Ishikawa (cell line): ENCODE data around the gene SREBF2.

Source experiments
- EGR1 ChIP-seq: IDR thresholded peaks from 2 replicates; pipeline ENCODE4 v1.6.1; 2012
- EP300 ChIP-seq: IDR thresholded peaks from 2 replicates; pipeline ENCODE4 v1.6.1; 2012; ENCODE audit warnings: borderline replicate concordance
- TAF1 ChIP-seq: IDR thresholded peaks from 2 replicates; pipeline ENCODE4 v1.6.1; 2012; ENCODE audit warnings: low read depth, mild to moderate bottlenecking
- TEAD4 ChIP-seq: IDR thresholded peaks from 2 replicates; pipeline ENCODE4 v1.6.1; 2012
- TF ChIP-seq, protein P1 (sequence below): IDR thresholded peaks from 2 replicates; pipeline ENCODE4 v1.6.1; 2012; ENCODE audit warnings: low read depth, mild to moderate bottlenecking
- TF ChIP-seq, protein P2 (sequence below): IDR thresholded peaks from 2 replicates; pipeline ENCODE4 v1.6.1; 2012

DNA sequence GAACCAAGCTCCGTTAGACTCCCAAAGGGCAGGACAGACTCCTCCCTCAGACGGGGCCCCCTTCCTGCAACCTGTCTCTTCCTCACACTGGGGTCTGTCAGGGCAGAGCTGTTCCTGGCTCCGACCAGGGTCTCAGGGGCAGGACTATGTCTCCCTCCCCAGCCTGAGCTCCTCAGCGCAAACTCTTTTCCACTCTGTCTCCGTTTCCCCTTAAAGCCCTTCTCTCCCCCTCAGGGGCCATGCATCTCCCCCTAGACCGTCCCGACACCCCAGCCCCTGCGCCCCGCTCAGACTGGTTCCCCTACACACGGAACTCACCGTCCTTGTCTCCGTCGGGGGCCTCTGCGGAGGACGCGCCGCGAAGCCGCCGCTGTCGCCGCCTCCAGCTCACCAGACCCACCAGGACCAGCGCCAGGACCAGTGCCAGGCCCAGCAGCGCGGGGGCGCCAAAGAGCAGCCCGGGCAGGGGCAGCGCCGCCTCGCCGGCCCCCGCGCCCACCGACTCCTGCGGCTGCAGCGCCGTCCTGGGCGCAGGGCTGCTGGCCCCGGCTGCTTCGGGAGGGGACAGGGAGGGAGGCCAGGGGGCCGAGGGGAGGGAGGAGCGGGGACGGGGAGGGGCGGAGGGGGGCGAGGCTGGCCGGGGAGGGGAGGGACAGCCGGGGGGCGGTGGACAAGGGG lies 93.0 kb downstream of the SREBF2 start:
- TF ChIP-seq TEAD4 (no peak), EGR1 (no peak), TAF1 (no peak), EP300 (no peak)
- TF ChIP-seq, protein P1, sequence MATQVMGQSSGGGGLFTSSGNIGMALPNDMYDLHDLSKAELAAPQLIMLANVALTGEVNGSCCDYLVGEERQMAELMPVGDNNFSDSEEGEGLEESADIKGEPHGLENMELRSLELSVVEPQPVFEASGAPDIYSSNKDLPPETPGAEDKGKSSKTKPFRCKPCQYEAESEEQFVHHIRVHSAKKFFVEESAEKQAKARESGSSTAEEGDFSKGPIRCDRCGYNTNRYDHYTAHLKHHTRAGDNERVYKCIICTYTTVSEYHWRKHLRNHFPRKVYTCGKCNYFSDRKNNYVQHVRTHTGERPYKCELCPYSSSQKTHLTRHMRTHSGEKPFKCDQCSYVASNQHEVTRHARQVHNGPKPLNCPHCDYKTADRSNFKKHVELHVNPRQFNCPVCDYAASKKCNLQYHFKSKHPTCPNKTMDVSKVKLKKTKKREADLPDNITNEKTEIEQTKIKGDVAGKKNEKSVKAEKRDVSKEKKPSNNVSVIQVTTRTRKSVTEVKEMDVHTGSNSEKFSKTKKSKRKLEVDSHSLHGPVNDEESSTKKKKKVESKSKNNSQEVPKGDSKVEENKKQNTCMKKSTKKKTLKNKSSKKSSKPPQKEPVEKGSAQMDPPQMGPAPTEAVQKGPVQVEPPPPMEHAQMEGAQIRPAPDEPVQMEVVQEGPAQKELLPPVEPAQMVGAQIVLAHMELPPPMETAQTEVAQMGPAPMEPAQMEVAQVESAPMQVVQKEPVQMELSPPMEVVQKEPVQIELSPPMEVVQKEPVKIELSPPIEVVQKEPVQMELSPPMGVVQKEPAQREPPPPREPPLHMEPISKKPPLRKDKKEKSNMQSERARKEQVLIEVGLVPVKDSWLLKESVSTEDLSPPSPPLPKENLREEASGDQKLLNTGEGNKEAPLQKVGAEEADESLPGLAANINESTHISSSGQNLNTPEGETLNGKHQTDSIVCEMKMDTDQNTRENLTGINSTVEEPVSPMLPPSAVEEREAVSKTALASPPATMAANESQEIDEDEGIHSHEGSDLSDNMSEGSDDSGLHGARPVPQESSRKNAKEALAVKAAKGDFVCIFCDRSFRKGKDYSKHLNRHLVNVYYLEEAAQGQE, result no peak
- TF ChIP-seq, protein P2, sequence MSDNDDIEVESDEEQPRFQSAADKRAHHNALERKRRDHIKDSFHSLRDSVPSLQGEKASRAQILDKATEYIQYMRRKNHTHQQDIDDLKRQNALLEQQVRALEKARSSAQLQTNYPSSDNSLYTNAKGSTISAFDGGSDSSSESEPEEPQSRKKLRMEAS, result no peak
